H1 (cell line): Measurements from ENCODE around the gene RBM38. TPM values are rescaled to one million over a fixed set of nuclear protein-coding genes. Genes with fewer than 3 reads are reported as not detected.

Source experiments
- CTCF ChIA-PET: fragments of 300-600 bp; sonication (Branson Sonifier 250); formaldehyde crosslinking; loops from one replicate; lab custom pipeline; 2021; ENCODE audit not compliant: partially characterized antibody; lab: Charles Lee
- POLR2A ChIA-PET: fragments of 300-600 bp; sonication (Branson Sonifier 250); formaldehyde crosslinking; loops from one replicate; lab custom pipeline; 2021; ENCODE audit warnings: inconsistent platforms; ENCODE audit not compliant: partially characterized antibody; lab: Charles Lee
- DNase-seq, 2 experiments: peaks; one replicate each; pipeline versions ENCODE4 v3.0.0 to v3.0.0-alpha.2; 2010 to 2022; ENCODE audit warnings: low spot score in 2 of 2, low read depth in 1 of 2, mixed read lengths in 1 of 2
- FAIRE-seq: peaks from 2 replicates; lab custom pipeline; 2011; peaks lifted over from hg19 to GRCh38; lab: Jason Lieb, UNC
- H2AFZ ChIP-seq: 2 replicates; pipeline ENCODE4 v1.8.1; 2012; ENCODE audit warnings: low read length, inconsistent platforms
- H2AK5ac ChIP-seq: 2 replicates; pipeline ENCODE4 v1.6.1; 2013; ENCODE audit warnings: low read depth, low read length
- H2BK120ac ChIP-seq: replicated peaks from 2 replicates; pipeline ENCODE3; 2013; ENCODE audit warnings: low read depth, low read length, inconsistent platforms
- H2BK12ac ChIP-seq: 2 replicates; pipeline ENCODE4 v1.6.1; 2013; ENCODE audit warnings: low read depth, low read length
- H2BK15ac ChIP-seq: 2 replicates; pipeline ENCODE4 v1.6.1; 2013; ENCODE audit warnings: low read length
- H2BK20ac ChIP-seq: 2 replicates; pipeline ENCODE4 v1.6.1; 2013; ENCODE audit warnings: low read length
- H2BK5ac ChIP-seq: 2 replicates; pipeline ENCODE4 v1.6.1; 2013; ENCODE audit warnings: low read depth, low read length
- H3K14ac ChIP-seq: 2 replicates; pipeline ENCODE4 v1.6.1; 2013; ENCODE audit warnings: inconsistent platforms; ENCODE audit not compliant: insufficient read length
- H3K18ac ChIP-seq: 2 replicates; pipeline ENCODE4 v1.6.1; 2013; ENCODE audit warnings: low read length; ENCODE audit errors: extremely low read depth
- H3K23ac ChIP-seq: 2 replicates; pipeline ENCODE4 v1.6.1; 2013; ENCODE audit warnings: inconsistent platforms; ENCODE audit not compliant: insufficient read length
- H3K23me2 ChIP-seq: 2 replicates; pipeline ENCODE4 v1.6.1; 2013; ENCODE audit warnings: low read depth, low read length
- H3K27ac ChIP-seq: 2 replicates; pipeline ENCODE4 v1.6.1; 2011; ENCODE audit warnings: low read depth, low read length, inconsistent platforms
- H3K27me3 ChIP-seq, 4 experiments: replicated peaks in 1 of 4; 1 replicate in 1 of 4; 2 replicates in 3 of 4; pipeline versions ENCODE4 v1.6.1 to v1.8.1; 2011 to 2013; ENCODE audit warnings: low read length in 3 of 4, mild to moderate bottlenecking in 3 of 4, inconsistent platforms in 2 of 4, mixed read lengths in 2 of 4, moderate library complexity in 1 of 4; ENCODE audit not compliant: control insufficient read depth in 3 of 4, insufficient read depth in 3 of 4; ENCODE audit errors: extremely low read depth in 1 of 4
- H3K36me3 ChIP-seq, 4 experiments: 2 replicates each; pipeline versions ENCODE4 v1.6.1 to v1.8.1; 2011 to 2013; ENCODE audit warnings: mild to moderate bottlenecking in 4 of 4, low read length in 3 of 4, moderate library complexity in 2 of 4, control low read depth in 1 of 4, inconsistent platforms in 1 of 4; ENCODE audit not compliant: insufficient read depth in 4 of 4, control insufficient read depth in 2 of 4
- H3K4ac ChIP-seq: replicated peaks from 2 replicates; pipeline ENCODE3; 2013; ENCODE audit warnings: low read length, low read depth, mixed read lengths, inconsistent platforms; ENCODE audit not compliant: insufficient read length
- H3K4me1 ChIP-seq, 4 experiments: replicated peaks in 1 of 4; 1 replicate in 1 of 4; 2 replicates in 3 of 4; pipeline versions ENCODE4 v1.6.1 to v1.8.1; 2011 to 2013; ENCODE audit warnings: low read length in 3 of 4, inconsistent platforms in 2 of 4, mixed read lengths in 1 of 4; ENCODE audit not compliant: insufficient read depth in 4 of 4, control insufficient read depth in 3 of 4
- H3K4me2 ChIP-seq, 2 experiments: 2 replicates each; pipeline versions ENCODE4 v1.6.1 to v1.8.1; 2011 to 2013; ENCODE audit warnings: low read depth in 2 of 2, low read length in 2 of 2, control low read depth in 1 of 2, inconsistent platforms in 1 of 2, mild to moderate bottlenecking in 1 of 2; ENCODE audit not compliant: insufficient read depth in 1 of 2
- H3K4me3 ChIP-seq, 4 experiments: fragments of 200-600, 300-600 bp in 1 of 4; sonication (generic), shearing (Covaris generic), sonication (Bioruptor Twin) in 1 of 4; 2 replicates each; pipeline versions ENCODE4 v1.5.1 to v1.8.1; 2011 to 2016; ENCODE audit warnings: low read length in 4 of 4, low read depth in 3 of 4, control low read depth in 2 of 4, inconsistent platforms in 2 of 4, mild to moderate bottlenecking in 2 of 4, mixed read lengths in 1 of 4, moderate library complexity in 1 of 4; ENCODE audit not compliant: insufficient read depth in 2 of 4; ENCODE audit errors: extremely low read depth in 1 of 4
- H3K56ac ChIP-seq: replicated peaks from 2 replicates; pipeline ENCODE3; 2013; ENCODE audit warnings: low read depth, mild to moderate bottlenecking, mixed read lengths, low read length, inconsistent platforms; ENCODE audit not compliant: insufficient read length
- H3K79me1 ChIP-seq: 2 replicates; pipeline ENCODE4 v1.6.1; 2013; ENCODE audit warnings: low read depth, low read length, control low read depth
- H3K79me2 ChIP-seq, 2 experiments: 2 replicates each; pipeline versions ENCODE4 v1.6.1 to v1.8.1; 2012 to 2013; ENCODE audit warnings: low read length in 2 of 2, mild to moderate bottlenecking in 2 of 2, inconsistent platforms in 1 of 2; ENCODE audit not compliant: insufficient read depth in 2 of 2, control insufficient read depth in 1 of 2
- H3K9ac ChIP-seq, 4 experiments: replicated peaks in 1 of 4; 1 replicate in 1 of 4; 2 replicates in 3 of 4; pipeline versions ENCODE4 v1.6.1 to v1.8.1; 2011 to 2013; ENCODE audit warnings: low read depth in 3 of 4, low read length in 3 of 4, control low read depth in 2 of 4, mild to moderate bottlenecking in 2 of 4, moderate library complexity in 2 of 4, inconsistent platforms in 1 of 4; ENCODE audit errors: extremely low read depth in 1 of 4
- H3K9me3 ChIP-seq, 2 experiments: 2 replicates each; pipeline versions ENCODE4 v1.6.1 to v1.8.1; 2012 to 2013; ENCODE audit warnings: mild to moderate bottlenecking in 2 of 2, moderate library complexity in 2 of 2, control low read depth in 1 of 2, inconsistent platforms in 1 of 2, low read depth in 1 of 2, low read length in 1 of 2, mixed read lengths in 1 of 2; ENCODE audit not compliant: insufficient read depth in 2 of 2
- H4K20me1 ChIP-seq, 2 experiments: replicated peaks in 1 of 2; 2 replicates each; pipeline versions ENCODE3 to v1.8.1; 2011 to 2013; ENCODE audit warnings: inconsistent platforms in 2 of 2, low read length in 2 of 2, mild to moderate bottlenecking in 1 of 2; ENCODE audit not compliant: insufficient read depth in 2 of 2, control insufficient read depth in 1 of 2
- H4K5ac ChIP-seq: 2 replicates; pipeline ENCODE4 v1.6.1; 2013; ENCODE audit warnings: low read length, low read depth, mixed read lengths, inconsistent platforms; ENCODE audit not compliant: insufficient read length
- H4K8ac ChIP-seq: 2 replicates; pipeline ENCODE4 v1.8.0; 2013; ENCODE audit warnings: mild to moderate bottlenecking, moderate library complexity, low read length, inconsistent platforms; ENCODE audit not compliant: insufficient read depth; ENCODE audit errors: extremely low read depth
- H4K91ac ChIP-seq: replicated peaks from 2 replicates; pipeline ENCODE3; 2013; ENCODE audit warnings: low read length, mixed read lengths, inconsistent platforms; ENCODE audit not compliant: insufficient read length
- CBX5 ChIP-seq: fragments of 300-800, 300-1000 bp; sonication (generic); IDR thresholded peaks from 2 replicates; pipeline ENCODE4 v1.7.1; 2016; ENCODE audit warnings: antibody characterized with exemption, low read length, low read depth
- EZH2 ChIP-seq: fragments of 200-600 bp; sonication (generic); IDR thresholded peaks from 2 replicates; pipeline ENCODE4 v1.7.1; 2012; ENCODE audit warnings: low read depth, mild to moderate bottlenecking, moderate library complexity, low read length, inconsistent platforms; ENCODE audit not compliant: severe bottlenecking
- GABPA ChIP-seq: IDR thresholded peaks from 2 replicates; pipeline ENCODE4 v1.6.1; 2011; ENCODE audit warnings: mild to moderate bottlenecking, low read length, moderate library complexity, borderline replicate concordance; ENCODE audit not compliant: insufficient read depth
- HDAC2 ChIP-seq, 2 experiments: fragments of 300-600 bp in 1 of 2; sonication (generic) in 1 of 2; IDR thresholded peaks; 2 replicates each; pipeline ENCODE4 v1.6.1; 2011 to 2012; ENCODE audit warnings: low read depth in 2 of 2, low read length in 2 of 2, mild to moderate bottlenecking in 2 of 2, moderate library complexity in 2 of 2, borderline replicate concordance in 1 of 2, inconsistent platforms in 1 of 2
- JUN ChIP-seq: IDR thresholded peaks from 2 replicates; pipeline ENCODE4 v1.6.1; 2011; ENCODE audit warnings: low read depth, mild to moderate bottlenecking, improper control_type of control experiment, low read length
- RFX5 ChIP-seq: IDR thresholded peaks from 2 replicates; pipeline ENCODE4 v1.6.1; 2011; ENCODE audit warnings: low read depth, low read length, improper control_type of control experiment, borderline replicate concordance
- SAP30 ChIP-seq: fragments of 300-600 bp; sonication (generic); IDR thresholded peaks from 2 replicates; pipeline ENCODE4 v1.7.1; 2012; ENCODE audit warnings: low read length, moderate library complexity, mild to moderate bottlenecking, inconsistent platforms; ENCODE audit not compliant: insufficient read depth, insufficient replicate concordance
- SP1 ChIP-seq: IDR thresholded peaks from 2 replicates; pipeline ENCODE4 v1.6.1; 2011; ENCODE audit warnings: low read depth, low read length
- SP2 ChIP-seq: IDR thresholded peaks from 2 replicates; pipeline ENCODE4 v1.6.1; 2012; ENCODE audit warnings: mild to moderate bottlenecking, low read length, inconsistent platforms
- SP4 ChIP-seq: IDR thresholded peaks from 2 replicates; pipeline ENCODE4 v1.6.1; 2012; ENCODE audit warnings: low read length, inconsistent platforms
- SRF ChIP-seq: IDR thresholded peaks from 2 replicates; pipeline ENCODE4 v1.6.1; 2011; ENCODE audit warnings: mild to moderate bottlenecking, low read depth, low read length, moderate library complexity
- TBP ChIP-seq: IDR thresholded peaks from 2 replicates; pipeline ENCODE4 v1.6.1; 2011; ENCODE audit warnings: low read depth, low read length, improper control_type of control experiment
- YY1 ChIP-seq: IDR thresholded peaks from 2 replicates; pipeline ENCODE4 v1.6.1; 2011; ENCODE audit warnings: low read depth, mild to moderate bottlenecking, low read length
- WGBS, 2 experiments: shearing (Covaris generic) in 1 of 2; methylation state at CpG; one replicate each; pipeline versions ENCODE4 v1.1.6 to v1.1.7; 2013 to 2015; ENCODE audit warnings: low lambda C conversion rate in 2 of 2, mixed read lengths in 2 of 2, inconsistent platforms in 1 of 2, low coverage in 1 of 2, missing lambda C conversion rate in 1 of 2; ENCODE audit not compliant: insufficient replicate concordance in 2 of 2, insufficient coverage in 1 of 2, insufficient read length in 1 of 2; ENCODE audit errors: extremely low coverage in 1 of 2, missing lambda C conversion rate in 1 of 2; 5-methylcytosine and 5-hydroxymethylcytosine counted together
- polyA plus RNA-seq, 7 experiments: library from polyadenylated mRNA; depleted of rRNA in 3 of 7; stranded (reverse) in 5 of 7; unstranded in 2 of 7; fragments of >200 nt in 5 of 7; fragments of 200-250 nt in 2 of 7; gene quantifications; 1 replicate in 5 of 7; 2 replicates in 1 of 7; 4 replicates in 1 of 7; pipeline versions ENCODE4 v1.2.1 to v1.2.3, GENCODE V29; 2011 to 2013; ENCODE audit warnings: missing spikeins in 2 of 7, mixed read lengths in 2 of 7
- total RNA-seq: library from RNA; stranded (reverse); fragmentation: NEBNext Ultra II Directional; extraction: Animal tissue kit (Norgen Biotek cat#: 25700); gene quantifications from 2 replicates; pipeline ENCODE4 v1.2.1, GENCODE V29; 2021
- TF ChIP-seq, protein P1 (sequence below): IDR thresholded peaks from 2 replicates; pipeline ENCODE4 v1.6.1; 2012; ENCODE audit warnings: inconsistent platforms

The RBM38 gene
- total and polyA plus RNA-seq, 2 of the 8 experiments (the other 6 are each of a cell fraction or from before 2014, with no cell fraction given) = 57.7 to 109 TPM

DNA sequence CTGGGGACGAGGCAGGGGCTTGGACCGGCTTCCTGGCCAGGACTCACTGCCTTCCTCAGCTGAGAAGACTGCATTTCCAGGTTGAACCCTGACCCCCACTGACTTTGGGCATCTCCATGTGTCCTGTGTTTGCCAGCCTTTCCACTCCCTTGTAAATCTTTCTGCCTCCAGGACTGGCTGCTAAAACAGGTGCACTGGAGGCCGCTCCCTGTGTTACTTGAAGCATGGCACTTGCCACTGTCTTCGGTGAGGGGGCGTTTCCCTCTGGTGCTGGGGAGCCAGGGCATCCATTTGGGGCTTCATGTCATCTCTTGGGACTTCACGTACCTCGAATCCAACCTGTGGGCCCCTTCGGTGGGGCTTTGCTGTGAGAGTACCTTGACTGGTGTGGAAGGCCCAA is 6.7 kb upstream of the RBM38 start:
- H2AK5ac ChIP-seq = no peak overlapping the region
- H3K4ac ChIP-seq = no peak overlapping the region
- DNase-seq = no peak
- H3K4me1 ChIP-seq = no peaks in the 10 kb centered on the region; a peak in 4 of 7 replicates
- no peaks in the 10 kb centered on the region; the same call in 1 of the 2 replicates for H3K79me1 ChIP-seq
- no peak overlapping the region for H3K27ac ChIP-seq
- no peak for FAIRE-seq
- 91% methylated on average over 8 of the region's 8 CpGs; no CpG with 5 or more reads in 1 of the 2 experiments for WGBS, 2 experiments
- H3K18ac ChIP-seq = no peak overlapping the region
- no peak overlapping the region for H2BK12ac ChIP-seq
- H3K36me3 ChIP-seq = no peaks in the 10 kb centered on the region
- no peak overlapping the region for H4K91ac ChIP-seq
- H4K20me1 ChIP-seq = peaks cover 0 to 3% of the 10 kb centered on the region in 2 experiments
- no peak overlapping the region for H2BK15ac ChIP-seq
- no peaks in the 10 kb centered on the region for H3K9me3 ChIP-seq
- H3K79me2 ChIP-seq = no peaks in the 10 kb centered on the region
- H3K56ac ChIP-seq = no peak overlapping the region
- H2BK5ac ChIP-seq = no peak overlapping the region
- H3K9ac ChIP-seq = no peak overlapping the region
- POLR2A ChIA-PET = interaction anchor here (0.8 kb wide), 1 partner anchor 22 kb away, joined by 3 read pairs; no protein-coding TSS in a partner anchor
- no peak overlapping the region for H3K4me3 ChIP-seq
- H4K8ac ChIP-seq = no peak overlapping the region
- no peak overlapping the region for H2BK120ac ChIP-seq
- no peak overlapping the region for H3K14ac ChIP-seq
- no peak overlapping the region for H3K23ac ChIP-seq
- H2AFZ ChIP-seq = no peak overlapping the region
- no peak overlapping the region for H4K5ac ChIP-seq
- H3K27me3 ChIP-seq = no peaks in the 10 kb centered on the region; a peak in 1 of 7 replicates
- CTCF ChIA-PET = interaction anchor here (0.7 to 2.2 kb wide), 8 partner anchors 7 to 111 kb away, joined by 3 to 6 read pairs (median 3); no protein-coding TSS in a partner anchor
- H3K4me2 ChIP-seq = no peak overlapping the region
- H3K23me2 ChIP-seq = no peaks in the 10 kb centered on the region; the same call in 1 of the 2 replicates
- H2BK20ac ChIP-seq = no peak overlapping the region
- TF ChIP-seq TBP (no peak), GABPA (no peak), HDAC2 (IDR thresholded peaks at IDR 0.05; ENCODE audit: borderline replicate concordance in 1 of 2, low read depth in 2 of 2, low read length in 2 of 2) (no peak), CBX5 (no peak), RFX5 (no peak), SP4 (no peak), EZH2 (no peak), SP2 (no peak), SAP30 (no peak), JUN (no peak), YY1 (no peak), SRF (no peak), SP1 (no peak)
- TF ChIP-seq, protein P1, sequence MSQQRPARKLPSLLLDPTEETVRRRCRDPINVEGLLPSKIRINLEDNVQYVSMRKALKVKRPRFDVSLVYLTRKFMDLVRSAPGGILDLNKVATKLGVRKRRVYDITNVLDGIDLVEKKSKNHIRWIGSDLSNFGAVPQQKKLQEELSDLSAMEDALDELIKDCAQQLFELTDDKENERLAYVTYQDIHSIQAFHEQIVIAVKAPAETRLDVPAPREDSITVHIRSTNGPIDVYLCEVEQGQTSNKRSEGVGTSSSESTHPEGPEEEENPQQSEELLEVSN = no peak
